Epithelial cell of esophagus (primary cell): ENCODE measurements around the gene CYP3A7.
A peak's percentile ranks its signal among the peaks of the same experiment; 100 is the strongest.
"Not testable (repeated sequence)": the region's sequence is repeated elsewhere in the genome, so short reads cannot be mapped to it uniquely, and the experiment has no call there.

Source experiments
- DNase-seq: peaks from one replicate; pipeline ENCODE4 v3.0.0; 2010; ENCODE audit warnings: low read depth
- H3K4me3 ChIP-seq: 2 replicates; pipeline ENCODE4 v1.5.1; 2011; ENCODE audit warnings: mild to moderate bottlenecking, low read length, control low read depth
- TF ChIP-seq, protein P1 (sequence below): IDR thresholded peaks from 2 replicates; pipeline ENCODE4 v1.5.1; 2011; ENCODE audit warnings: low read depth, mild to moderate bottlenecking, low read length, control low read depth, inconsistent platforms; ENCODE audit not compliant: insufficient read depth; ENCODE audit errors: missing control alignments

CYP3A7 gene

DNA sequence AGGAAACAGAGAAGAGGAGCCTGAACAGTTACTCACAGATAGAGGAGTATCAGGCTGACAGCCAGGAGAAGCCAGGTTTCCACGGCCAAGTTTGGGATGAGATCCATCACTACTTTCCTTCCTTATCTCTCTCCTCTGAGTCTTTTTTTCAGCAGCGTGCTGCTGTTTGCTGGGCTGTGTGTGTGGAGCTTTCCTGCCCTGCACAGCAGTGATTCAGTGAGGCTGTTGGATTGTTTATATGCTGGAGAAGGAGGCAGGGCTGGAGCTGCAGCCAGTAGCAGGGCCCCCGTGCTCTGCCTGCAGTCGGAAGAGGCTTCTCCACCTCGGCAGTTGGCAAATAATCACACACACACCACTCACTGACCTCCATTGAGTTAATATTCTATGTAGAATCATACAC, at the start of gene CYP3A7:
CYP3A7 (minus strand) TSS at position 210 of the 400 bp plus-strand sequence; CDS start at position 107, 103 bp downstream.
- no peak within 1 kb of the TSS for H3K4me3 ChIP-seq
- no peak for DNase-seq

DNA sequence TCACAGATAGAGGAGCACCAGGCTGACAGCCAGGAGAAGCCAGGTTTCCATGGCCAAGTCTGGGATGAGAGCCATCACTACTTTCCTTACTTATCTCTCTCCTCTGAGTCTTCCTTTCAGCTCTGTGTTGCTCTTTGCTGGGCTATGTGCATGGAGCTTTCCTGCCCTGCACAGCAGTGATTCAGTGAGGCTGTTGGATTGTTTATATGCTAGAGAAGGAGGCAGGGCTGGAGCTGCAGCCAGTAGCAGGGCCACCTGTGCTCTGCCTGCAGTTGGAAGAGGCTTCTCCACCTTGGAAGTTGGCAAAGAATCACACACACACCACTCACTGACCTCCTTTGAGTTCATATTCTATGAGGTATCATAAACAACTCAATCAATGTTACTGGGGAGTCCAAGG, 49.0 kb upstream of the CYP3A7 start, which contains the start of gene CYP3A4:
CYP3A4 (minus strand) TSS at position 178 of the 400 bp plus-strand sequence; CDS start at position 75, 103 bp downstream.
- TF ChIP-seq, protein P1, sequence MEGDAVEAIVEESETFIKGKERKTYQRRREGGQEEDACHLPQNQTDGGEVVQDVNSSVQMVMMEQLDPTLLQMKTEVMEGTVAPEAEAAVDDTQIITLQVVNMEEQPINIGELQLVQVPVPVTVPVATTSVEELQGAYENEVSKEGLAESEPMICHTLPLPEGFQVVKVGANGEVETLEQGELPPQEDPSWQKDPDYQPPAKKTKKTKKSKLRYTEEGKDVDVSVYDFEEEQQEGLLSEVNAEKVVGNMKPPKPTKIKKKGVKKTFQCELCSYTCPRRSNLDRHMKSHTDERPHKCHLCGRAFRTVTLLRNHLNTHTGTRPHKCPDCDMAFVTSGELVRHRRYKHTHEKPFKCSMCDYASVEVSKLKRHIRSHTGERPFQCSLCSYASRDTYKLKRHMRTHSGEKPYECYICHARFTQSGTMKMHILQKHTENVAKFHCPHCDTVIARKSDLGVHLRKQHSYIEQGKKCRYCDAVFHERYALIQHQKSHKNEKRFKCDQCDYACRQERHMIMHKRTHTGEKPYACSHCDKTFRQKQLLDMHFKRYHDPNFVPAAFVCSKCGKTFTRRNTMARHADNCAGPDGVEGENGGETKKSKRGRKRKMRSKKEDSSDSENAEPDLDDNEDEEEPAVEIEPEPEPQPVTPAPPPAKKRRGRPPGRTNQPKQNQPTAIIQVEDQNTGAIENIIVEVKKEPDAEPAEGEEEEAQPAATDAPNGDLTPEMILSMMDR, result no peak
- no peak for DNase-seq
- no peak within 1 kb of the TSS for H3K4me3 ChIP-seq

More for the DNA sequence above, at the start of gene CYP3A7:
- TF ChIP-seq, protein P1, result no peak

DNA sequence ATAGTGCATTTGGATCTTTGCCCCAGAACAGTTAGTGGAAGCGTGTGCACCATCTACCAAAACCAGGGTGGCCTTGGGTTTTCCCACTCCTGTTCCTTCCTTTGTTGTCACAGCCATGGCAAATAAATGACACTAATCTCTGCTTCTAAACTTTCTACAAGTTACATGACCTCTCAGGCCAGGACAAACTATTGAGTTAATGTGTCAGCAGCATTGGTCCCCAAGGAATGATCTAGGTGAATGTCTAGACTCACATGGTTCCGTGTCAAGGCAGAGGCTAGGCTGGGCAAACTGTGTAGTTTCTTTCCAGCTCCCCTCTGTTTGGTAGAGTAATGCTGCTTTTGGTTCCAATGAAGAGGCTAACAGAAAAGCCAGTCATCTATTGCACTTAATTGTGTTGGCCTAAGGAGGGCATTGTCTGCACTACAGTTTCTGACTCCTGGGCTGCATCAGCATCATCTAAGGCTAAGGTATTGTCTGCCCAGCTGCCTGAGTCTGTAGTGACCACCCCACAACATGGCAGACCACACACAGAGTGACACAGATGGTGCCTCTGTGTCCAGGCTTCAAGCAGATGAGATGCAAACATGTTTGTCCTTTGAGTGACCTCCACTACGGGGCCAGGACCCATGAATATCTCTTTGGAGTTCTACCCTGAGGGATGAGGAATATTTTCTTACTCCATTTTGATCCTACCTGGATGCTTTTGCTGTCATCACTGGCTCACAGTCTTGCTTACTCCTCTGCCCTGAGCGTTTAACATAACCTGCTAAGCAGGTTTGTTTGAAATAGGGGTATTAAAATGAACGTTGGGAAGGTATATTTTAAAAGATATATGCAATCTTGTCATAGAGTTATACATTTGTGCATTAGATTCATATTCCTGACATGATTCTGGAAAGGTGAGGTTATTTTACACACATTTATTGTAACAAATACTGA, 47.3 kb upstream of the CYP3A7 start:
- peak; percentile 62 for DNase-seq
- TF ChIP-seq, protein P1, result no peak
- no peak overlapping the region for H3K4me3 ChIP-seq

DNA sequence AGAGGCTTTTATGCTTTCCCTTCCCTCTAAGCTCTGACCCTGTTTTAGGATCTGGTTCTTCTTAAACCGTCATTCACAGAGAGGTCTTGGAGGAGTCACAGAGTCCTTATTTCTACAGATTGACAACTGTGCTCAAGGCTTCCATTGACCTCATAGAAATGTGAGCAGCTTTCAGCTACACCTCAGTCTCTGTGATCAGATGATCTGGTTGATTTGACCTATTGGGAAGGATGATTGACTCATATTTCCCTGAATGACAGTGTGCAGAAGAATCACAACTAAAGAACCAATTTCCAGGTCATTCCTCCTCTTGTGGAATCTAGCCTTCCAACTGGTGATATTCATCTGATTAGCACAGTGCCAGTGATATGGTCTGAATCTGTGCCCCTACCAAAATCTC, 45.6 kb upstream of the CYP3A7 start:
- TF ChIP-seq, protein P1, result no peak
- DNase-seq, result no peak
- no peak overlapping the region for H3K4me3 ChIP-seq

DNA sequence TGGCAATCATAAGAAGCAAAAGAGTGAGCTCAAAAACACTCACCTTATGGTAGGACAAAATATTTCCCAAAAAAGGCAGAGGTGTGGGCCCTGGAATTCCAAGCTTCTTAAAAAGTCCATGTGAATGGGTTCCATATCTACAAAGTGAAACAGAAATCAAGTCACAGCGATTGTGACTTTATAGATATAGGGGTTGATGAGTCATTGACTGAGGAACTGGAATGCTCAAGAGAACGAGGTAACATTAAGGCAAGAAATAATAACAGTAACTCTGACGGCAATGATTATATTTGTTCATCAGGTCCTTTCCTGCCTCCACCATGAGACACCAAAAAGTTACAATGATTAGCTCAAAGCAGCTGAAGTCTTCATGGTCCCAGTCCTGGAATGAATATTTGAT, 45.0 kb upstream of the CYP3A7 start:
- no peak overlapping the region for H3K4me3 ChIP-seq
- TF ChIP-seq, protein P1, result no peak
- no peak for DNase-seq

DNA sequence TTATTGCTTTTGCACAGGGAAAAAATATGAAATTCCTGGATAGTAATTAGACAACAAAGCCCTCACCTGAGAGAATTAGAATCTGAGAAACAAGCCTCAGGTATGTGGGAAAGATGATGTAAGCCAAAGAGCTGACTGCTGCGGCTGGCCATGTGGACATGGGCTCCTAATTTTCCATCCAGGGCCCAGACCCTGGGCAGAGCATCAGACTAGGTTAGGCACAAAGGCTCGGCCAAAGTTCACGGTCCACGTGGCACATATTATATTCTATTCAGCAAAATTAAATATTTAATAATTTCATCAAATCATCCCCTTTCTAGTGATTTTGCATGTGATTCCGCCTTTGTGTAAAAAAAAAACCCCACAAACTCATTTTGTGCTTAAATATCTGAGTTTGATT, 43.9 kb upstream of the CYP3A7 start:
- DNase-seq, result no peak

DNA sequence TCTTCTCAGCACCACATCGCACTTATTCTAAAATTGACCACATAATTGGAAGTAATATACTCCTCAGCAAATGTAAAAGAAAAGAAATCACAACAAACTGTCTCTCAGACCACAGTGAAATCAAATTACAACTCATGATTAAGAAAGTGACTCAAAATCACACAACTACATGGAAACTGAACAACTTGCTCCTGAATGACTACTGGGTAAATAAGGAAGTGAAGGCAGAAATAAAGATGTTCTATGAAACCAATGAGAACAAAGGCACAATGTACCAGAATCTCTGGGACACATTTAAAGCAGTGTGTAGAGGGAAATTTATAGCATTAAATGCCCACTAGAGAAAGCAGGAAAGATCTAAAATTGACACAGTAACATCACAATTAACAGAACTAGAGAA, 38.4 kb upstream of the CYP3A7 start:
- not testable (repeated sequence) for H3K4me3 ChIP-seq, DNase-seq

More for the DNA sequence above, 43.9 kb upstream of the CYP3A7 start:
- no peak overlapping the region for H3K4me3 ChIP-seq
- TF ChIP-seq, protein P1, result no peak
